ENCODE data around the gene ANKRD13A.
"Not testable (repeated sequence)": the region's sequence is repeated elsewhere in the genome, so short reads cannot be mapped to it uniquely, and the experiment has no call there.

ANKRD13A gene

DNA sequence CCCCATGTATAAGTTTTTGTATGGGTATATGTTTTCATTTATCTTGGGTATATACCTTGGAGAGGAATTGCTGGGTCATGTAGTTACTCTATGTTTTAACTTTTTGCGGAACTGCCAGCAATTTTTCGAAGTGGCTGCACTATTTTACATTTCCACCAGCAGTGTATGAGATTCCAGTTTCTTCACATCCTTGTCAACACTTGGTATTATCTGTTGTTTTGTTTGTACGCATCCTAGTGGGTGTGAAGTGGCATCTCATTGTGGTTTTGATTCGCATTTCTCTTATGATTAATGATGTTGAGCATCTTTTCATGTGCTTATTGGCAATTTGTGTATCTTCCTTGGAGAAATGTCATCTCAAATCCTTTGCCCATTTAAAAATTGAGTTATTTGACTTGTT lies 6.9 kb downstream of the ANKRD13A start:
- DNase-seq (ENCODE audit: low read depth in 2 of 3, low spot score in 1 of 3), result no peak

DNA sequence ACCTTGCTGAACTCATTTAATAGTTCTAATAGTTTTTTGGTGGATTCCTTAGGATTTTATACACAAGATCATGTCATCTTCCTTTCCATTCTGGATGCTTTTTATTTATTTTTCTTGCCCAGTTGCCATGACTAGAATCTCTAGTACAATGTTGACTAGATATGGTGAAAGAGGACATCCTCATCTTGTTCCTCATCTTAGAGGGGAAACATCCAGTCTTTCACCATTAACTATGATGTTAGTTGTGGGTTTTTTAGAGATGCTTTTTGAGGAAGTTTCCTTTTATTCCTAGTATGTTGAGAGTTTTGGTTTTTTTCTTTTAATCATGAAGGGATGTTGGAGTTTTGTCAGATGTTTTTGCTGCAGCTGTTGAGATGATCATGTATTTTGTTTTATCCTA lies 8.7 kb downstream of the ANKRD13A start:
- DNase-seq (ENCODE audit: low read depth in 2 of 3, low spot score in 1 of 3), result no peak

DNA sequence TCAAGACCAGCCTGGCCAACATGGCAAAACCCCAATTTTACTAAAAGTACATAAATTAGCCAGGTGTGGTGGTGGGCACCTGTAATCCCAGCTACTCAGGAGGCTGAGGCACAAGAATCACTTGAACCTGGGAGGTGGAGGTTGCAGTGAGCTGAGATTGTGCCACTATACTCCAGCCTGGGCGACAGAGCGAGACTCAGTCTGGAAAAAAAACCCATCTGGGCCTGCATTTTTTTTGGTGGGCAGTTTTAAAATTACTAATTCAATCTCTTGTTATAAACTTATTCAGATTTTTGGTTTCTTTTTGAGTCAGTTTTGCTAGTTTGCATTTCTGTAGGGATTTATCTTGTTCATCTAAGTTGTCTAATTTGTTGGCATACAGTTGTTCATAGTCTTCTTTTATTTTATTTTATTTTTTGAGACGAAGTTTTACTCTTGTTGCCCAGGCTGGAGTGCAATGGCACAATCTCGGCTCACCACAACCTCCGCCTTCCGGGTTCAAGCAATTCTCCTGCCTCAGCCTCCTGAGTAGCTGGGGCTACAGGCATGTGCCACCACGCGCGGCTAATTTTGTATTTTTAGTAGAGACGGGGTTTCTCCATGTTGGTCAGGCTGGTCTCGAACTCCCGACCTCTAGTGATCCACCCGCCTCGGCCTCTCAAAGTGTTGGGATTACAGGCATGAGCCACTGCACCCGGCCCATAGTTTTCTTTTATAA lies 9.6 kb downstream of the ANKRD13A start:
- DNase-seq (ENCODE audit: low read depth in 2 of 3, low spot score in 1 of 3), result not testable (repeated sequence)

DNA sequence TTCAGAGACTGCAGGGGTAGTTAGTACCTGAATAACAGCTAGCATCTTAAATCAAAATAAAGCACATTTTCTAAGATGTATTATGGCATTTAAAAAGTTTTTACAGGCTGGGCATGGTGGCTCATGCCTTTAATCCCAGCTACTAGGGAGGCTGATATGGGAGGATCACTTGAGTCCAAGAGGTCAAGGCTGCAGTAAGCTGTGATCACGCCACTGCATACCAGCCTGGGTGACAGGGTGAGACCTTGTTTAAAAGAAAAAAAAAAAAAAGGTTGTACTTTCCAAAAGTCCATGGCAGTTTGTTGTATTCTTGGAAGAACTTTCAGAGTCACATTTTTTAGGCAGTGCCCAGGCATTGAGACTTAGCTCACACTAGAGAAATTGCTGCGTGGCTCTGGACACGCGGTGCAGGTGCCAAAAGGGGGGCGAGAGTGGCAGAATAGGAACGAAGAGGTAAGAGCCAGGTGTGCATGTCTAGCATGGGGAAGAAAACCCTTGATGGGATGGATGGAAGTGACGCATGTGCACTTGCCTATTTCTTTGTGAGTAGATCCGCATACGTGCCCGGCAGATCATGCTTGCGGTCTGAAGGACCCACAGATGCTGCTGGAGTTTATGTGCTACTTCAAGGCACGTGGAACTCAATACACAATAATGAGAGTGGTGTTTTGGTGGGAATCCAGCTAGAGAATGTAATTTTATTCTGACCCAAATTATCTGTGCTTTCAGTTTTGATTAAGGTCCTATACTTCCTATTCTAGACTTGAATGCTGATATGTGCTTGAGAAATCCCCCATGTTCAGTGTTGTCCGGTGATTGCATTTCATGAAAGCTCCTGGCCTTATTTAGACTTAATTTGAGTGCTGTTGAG lies 11.9 kb downstream of the ANKRD13A start:
- DNase-seq (ENCODE audit: low read depth in 2 of 3, low spot score in 1 of 3), result no peak

DNA sequence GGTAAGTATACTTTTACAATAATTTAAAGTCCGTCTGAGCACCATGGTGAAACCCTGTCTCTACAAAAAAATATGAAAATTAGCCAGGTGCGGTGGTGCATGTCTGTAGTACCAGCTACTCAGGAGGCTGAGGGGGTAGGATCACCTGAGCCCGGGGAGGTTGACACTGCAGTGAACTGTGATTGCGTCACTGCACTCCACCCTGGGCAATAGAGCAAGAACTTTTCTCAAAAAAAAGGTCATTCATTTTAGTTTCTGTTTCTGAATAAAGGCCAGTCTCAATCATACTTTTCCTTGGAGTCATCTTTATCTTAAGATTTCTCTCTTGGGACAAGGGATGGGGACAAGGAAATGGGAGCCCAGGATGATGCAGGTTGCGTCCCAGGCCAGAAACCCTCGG lies 12.9 kb downstream of the ANKRD13A start:
- no peak for DNase-seq (ENCODE audit: low read depth in 2 of 3, low spot score in 1 of 3)

DNA sequence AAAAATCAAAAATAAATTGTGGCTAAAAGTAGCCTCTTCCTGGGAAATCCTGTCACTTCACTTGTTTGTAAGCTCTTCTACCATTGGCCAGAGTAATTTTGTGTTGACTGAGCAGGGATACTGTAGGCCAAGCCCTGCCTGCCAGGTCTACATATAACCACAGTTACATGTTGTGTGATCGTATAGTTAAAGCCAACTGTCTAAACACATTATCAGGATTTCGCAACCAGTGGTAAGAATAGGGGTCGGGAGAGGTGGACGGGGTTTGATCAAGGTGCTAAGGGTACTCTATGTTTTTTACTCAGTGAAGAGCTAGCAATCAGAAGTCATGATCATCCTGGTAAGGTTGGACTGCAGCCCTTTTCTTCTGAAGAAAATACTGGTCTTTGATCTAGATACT lies 13.4 kb downstream of the ANKRD13A start:
- no peak for DNase-seq (ENCODE audit: low read depth in 2 of 3, low spot score in 1 of 3)

DNA sequence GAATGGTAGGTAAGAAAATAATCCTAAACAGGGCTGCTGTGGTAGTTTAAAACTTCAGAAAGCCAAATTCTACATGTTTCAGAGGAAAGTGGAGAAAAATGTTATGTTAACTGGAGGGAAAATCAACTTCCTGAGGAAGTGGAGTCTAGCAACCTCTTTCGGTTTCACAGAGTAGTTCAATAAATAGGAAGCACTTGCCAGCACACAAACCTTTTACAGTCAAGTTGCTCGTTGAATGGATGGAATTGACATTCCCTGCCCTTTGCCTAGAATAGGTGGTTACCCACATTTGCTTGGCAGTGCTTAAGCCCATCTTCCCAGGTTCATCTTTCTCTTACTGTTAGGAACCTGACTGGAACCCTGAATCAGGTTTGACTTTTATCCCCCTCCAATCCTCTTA lies 15.9 kb downstream of the ANKRD13A start:
- DNase-seq (ENCODE audit: low read depth in 2 of 3, low spot score in 1 of 3), result no peak

DNA sequence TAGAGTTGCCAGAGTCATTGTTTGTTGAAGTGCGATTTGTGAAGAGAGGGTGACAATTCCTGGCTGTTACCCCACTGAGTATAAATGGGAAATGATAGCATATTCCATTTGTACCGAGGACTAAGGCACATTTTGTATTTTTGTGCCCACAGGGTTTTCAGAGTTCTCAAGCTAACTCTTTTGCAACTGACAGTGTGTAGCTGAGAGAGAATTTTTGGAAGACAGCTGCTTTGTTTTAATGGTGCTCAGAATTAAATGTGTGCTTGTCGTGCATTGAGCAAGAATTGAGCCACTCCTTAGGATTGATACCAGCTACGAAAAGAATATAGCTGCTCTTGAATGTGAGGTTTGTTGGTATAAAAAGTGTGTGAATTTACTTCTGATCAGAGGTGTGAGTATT lies 21.7 kb downstream of the ANKRD13A start:
- no peak for DNase-seq (ENCODE audit: low read depth in 2 of 3, low spot score in 1 of 3)

DNA sequence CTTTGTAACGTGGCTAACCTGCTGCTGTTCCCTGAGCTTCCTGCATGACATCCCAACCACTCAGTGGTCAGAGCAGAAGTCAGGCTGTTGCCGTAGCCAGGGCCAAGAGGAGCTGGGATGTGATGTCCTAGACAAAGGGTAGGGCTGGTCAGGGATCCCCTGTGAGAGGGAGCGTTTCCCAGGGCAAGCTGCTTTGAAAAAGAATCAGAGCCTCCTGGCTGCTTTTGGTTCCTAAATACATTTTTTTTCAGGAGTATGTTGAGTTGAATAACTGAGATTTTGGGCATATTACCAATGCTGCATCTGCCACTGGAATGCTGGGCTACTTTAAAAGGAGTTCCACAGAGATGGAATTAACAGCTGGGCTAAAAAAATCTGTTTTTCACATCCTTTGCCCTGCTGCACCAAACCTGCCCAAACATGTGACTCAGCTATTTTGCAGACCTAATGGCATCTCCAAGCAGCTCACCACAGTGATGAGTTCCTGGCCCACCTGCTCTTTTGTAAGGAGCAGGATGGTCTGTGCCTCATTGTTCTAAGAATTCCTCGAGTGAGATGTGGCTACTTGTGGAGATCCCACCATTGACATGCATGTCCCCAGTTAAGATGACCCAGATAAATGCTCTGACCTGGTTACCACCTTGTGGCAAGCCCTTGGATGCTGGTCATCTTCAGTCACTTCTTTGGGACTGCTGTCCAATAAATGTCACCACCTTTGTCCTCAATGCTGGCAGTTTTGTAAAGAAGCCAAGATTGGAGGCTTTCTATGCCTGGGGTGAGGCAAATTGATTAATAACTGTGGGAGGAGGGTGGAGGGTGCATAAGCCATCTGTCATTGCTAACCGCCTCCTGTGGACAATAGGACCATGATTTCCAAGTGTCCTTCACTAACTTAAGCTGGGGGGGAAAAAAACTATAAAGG lies 24.1 kb downstream of the ANKRD13A start:
- no peak for DNase-seq (ENCODE audit: low read depth in 2 of 3, low spot score in 1 of 3)

DNA sequence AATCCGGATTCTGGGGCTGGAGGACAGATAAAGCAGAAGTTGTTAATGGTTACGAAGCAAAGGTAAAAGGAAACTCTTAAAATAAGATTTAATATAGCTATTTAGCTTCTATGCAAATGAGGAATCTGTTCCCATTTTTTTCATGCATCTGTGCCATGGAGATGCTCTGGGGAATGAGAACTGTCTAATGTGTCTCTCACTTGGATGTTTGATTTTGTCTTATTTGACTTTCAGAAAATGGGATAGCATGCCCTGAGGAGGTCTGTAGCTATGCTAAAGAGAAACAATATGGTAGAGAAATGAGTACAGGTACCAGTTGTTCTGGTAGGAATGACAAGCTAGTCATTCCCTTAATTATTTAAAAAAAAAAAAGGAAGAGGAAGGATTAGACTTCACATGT lies 24.8 kb downstream of the ANKRD13A start:
- no peak for DNase-seq (ENCODE audit: low read depth in 2 of 3, low spot score in 1 of 3)

DNA sequence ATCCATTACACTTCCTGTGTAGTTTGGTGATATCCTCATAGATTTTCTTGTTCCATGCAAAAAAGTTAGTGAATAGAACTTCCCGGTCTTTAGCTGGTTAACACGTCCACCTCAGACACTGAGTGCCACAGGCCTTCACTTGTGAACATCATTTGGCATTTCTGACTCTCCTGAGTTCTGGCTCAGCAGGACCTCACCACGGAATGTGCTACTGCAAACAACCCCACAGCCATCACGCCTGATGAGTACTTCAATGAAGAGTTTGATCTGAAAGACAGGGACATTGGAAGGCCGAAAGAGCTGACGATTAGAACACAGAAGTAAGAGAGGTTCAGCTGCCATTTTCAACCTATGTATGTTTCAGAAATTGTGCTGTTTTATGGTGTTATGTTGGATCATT lies 29.1 kb downstream of the ANKRD13A start:
- DNase-seq (ENCODE audit: low read depth in 2 of 3, low spot score in 1 of 3), result no peak

DNA sequence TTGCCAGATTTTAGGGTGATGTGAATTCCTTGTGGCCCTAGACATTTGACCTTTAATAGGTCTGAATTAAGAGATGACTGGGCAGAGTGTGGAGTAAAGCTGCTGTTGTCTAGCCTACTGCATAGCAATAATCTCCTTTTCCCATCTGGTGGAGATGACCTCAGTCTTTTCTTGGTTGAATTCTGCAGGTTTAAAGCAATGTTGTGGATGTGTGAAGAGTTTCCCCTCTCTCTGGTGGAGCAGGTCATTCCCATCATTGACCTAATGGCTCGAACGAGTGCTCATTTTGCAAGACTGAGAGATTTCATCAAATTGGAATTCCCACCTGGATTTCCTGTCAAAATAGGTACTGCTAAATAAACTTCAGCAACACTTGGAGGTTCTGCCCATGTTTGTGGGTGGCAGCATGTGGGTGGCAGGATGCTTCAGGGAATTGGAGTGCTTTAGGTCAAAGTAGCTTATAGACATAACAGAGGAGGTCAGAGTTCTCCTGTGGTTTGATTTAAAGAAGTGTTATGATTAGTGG lies 30.1 kb downstream of the ANKRD13A start:
- no peak for DNase-seq (ENCODE audit: low read depth in 2 of 3, low spot score in 1 of 3)

DNA sequence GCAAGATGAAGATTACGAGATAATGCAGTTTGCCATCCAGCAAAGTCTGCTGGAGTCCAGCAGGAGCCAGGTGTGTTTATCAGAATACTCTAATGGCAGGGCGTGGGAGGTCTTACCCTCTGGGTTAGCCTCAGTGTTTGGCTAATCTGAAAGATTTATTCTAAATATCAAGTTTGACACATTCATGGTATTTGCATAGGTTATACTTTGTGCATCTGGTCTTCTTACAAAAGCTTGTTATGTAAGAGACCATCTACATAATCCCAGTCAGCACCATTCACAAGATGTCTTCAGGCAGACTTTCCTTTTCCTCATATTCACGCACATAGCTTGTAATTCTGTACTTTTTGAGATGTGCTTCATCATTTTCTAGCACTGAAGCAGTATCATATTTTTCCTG lies 34.7 kb downstream of the ANKRD13A start:
- no peak for DNase-seq (ENCODE audit: low read depth in 2 of 3, low spot score in 1 of 3)

DNA sequence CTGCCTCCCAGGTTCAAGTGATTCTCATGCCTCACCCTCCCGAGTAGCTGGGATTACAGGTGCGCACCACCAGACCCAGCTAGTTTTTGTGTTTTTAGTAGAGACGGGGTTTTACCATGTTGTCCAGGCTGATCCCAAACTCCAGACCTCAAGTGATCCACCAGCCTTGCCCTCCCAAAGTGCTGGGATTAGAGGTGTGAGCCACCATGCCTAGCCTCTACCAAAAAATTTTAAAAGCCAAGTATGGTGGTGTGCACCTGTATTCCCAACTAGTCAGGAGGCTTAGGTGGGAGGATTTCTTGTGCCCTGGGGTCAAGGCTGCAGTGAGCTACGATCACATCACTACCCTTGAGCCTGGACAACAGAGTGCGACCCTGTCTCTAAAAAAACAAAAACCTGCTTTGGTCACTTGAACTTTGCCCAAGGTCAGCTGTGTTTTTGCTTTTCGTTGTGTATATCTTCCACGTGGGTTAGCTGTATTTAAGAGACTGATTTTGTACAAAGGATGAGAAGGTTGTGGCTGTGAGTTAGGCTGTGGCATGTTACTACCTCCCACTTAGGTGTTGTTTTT lies 36.4 kb downstream of the ANKRD13A start:
- no peak for DNase-seq (ENCODE audit: low read depth in 2 of 3, low spot score in 1 of 3)

DNA sequence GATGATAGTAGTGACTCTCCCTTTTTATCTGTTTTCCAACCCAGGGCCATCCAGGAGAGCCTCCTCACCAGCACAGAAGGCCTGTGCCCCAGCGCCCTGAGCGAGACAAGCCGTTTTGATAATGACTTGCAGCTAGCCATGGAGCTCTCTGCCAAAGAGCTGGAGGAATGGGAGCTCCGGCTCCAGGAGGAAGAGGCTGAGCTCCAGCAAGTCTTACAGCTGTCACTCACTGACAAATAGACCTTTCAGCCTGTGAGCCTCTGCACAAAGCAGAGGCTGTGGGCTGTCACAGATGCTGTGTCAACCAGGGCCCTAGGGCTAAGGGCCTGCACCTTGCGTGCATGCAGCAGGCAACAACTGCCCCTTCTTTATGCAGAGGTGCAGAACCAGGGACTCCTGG lies 38.1 kb downstream of the ANKRD13A start:
- no peak for DNase-seq (ENCODE audit: low read depth in 2 of 3, low spot score in 1 of 3)

DNA sequence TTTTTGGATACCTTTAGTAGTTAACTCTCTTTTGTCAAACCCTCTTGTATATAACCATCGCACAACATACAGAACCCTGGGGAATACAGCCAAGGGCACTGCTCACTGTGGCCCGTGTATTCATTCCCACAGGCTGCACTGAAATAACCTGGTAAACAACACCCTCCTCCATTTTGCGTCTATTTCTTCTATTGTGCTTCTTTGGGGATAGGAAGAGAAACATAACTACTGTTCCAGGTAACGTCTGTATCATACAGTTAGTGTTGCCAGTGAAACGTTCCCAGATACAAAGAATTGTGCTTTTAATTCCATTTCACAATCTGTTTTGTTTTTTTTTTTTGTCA lies 39.5 kb downstream of the ANKRD13A start:
- no peak for DNase-seq (ENCODE audit: low read depth in 2 of 3, low spot score in 1 of 3)

DNA sequence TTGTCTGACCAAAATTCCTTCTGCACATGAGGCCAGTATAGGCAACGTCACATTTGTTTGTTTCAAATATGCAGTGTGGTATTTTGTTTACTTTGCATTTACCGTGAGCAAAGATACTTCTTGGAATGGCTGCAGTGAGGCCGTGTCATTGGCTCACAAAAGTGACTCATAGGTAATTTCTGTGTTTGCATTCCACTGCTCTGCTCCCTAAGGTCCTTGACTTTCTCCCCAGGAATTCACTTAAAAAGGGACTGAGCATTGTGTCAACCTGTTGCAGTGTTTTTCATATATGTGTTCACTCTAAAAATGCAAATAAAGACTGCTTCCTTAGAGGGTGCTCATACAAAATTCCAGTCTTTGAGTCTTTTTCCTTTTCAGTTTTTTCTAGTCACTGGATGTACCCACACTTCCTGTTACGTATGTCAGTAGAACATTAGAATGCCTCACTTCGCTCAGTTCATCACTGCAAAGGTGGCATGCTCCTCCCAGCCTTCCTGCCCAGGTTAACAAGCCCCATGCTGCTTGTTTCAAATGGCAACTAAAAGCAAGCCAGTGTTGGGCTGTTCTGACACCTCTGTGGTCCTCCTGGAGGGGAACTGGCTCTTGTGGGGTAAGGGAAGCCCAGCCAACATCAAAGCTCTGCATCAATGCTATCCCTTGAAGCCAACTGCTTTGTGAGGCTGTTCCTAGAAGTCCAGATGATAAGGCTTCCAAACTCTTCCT lies 40.0 kb downstream of the ANKRD13A start:
- no peak for DNase-seq (ENCODE audit: low read depth in 2 of 3, low spot score in 1 of 3)

DNA sequence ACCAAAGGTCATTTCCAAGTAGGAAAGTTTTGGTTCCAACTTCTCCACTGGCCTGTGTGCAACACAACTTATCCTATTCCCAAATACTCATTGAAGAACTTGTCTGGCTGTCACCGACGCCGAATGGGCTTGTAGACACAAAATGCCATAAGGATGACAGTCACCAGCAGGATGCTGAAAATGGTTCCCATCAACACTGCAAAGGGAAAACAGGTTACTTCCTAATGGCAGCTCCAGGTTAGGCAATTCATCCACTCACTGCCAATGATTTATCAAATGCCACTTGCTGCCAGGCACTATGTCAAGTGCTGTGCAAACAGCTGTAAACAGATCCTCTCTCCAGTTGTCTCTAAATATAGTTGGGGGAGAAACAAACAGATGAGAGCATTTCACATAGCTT lies 43.0 kb downstream of the ANKRD13A start:
- DNase-seq (ENCODE audit: low read depth in 2 of 3, low spot score in 1 of 3), result no peak

DNA sequence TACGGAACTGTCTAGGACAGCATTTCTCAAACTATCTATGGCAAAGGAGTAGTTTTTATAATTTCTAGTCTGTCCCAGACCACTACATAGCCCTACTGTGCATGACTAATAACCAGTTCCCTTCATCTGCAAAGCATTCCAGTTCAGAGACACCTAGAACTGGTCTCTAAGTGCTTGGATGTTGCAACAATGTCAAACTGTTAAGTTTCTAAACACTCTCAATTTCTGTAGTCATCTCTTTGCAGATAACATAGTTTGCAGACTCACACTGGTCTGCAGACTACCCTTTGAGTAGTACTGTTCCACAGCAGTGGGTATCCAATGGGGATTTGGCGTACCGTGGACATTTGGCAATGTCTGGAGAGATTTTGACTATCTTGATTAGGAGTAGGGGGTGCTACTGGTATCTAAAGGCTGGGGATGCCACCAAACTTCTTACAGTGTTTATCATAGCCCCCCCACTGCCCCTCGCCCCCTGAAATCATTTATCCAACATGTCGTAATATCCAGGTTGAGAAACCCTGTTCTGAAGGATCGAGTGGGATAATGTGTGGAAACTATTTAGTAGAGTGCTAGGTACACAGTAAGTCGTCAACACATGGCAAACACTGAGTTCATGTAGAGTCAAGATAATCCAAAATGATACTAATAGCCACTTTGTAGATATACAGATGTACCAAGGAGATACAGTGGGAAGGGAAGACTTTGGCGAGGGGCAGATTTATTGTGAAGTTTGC lies 47.4 kb downstream of the ANKRD13A start:
- DNase-seq (ENCODE audit: low read depth in 2 of 3, low spot score in 1 of 3), result no peak

Data from stimulated activated CD4-positive, alpha-beta T cell treated with anti-CD3 and anti-CD28 coated beads, Interleukin-12 subunit alpha, Interleukin-12 subunit beta, amount 100 ng/mL, for 48 hours (primary cell).